HG03571 (cell line): Measurements from ENCODE around the gene CAPN10.
"Not testable (repeated sequence)": the region's sequence is repeated elsewhere in the genome, so short reads cannot be mapped to it uniquely, and the experiment has no call there.

Source experiments
- ATAC-seq: cut with Tn5 transposase; IDR thresholded peaks from one replicate; pipeline ENCODE4 v1.9.1; 2021; ENCODE audit not compliant: unreplicated experiment

Gene CAPN10

GRCh38 chr2:240602266-240603050 is 15.9 kb downstream of the CAPN10 start:
- ATAC-seq, result no peak

DNA sequence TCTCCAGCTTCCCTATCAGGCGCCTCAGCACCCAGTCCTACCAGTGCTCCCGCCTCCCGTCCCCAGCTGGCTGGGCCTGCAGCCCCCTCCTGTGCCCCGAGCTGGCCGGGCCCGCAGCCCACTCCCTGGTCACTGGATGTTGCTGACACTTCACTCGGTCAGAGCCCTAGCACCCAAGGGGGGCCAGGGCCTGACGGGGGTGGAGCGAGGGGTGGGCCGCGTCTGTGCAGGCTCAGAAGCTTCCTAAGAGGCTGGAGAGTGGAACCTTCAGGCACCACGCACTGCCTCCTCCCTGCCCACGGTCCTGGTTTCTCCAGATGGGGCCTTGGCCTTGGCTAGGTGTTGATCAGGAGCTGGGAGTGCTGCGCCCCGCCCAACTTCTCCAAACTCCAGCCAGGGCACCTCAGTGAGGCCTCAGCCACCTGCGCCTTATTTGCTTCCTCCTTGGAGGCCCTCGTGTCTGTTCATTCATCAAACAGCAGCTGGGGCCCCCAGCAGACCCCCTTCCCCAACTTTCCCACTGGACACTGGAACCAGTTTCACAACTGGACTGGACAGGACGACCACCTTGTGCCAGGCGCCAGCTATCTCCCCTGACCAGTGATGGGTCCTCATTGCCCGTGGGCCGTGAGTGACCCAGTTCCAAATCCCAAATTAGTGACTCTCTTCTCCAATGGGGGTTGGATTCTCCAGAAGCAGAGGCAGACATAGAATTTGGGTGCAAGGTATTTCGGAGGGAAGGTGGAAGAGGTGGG is 16.7 kb downstream of the CAPN10 start:
- no peak for ATAC-seq

DNA sequence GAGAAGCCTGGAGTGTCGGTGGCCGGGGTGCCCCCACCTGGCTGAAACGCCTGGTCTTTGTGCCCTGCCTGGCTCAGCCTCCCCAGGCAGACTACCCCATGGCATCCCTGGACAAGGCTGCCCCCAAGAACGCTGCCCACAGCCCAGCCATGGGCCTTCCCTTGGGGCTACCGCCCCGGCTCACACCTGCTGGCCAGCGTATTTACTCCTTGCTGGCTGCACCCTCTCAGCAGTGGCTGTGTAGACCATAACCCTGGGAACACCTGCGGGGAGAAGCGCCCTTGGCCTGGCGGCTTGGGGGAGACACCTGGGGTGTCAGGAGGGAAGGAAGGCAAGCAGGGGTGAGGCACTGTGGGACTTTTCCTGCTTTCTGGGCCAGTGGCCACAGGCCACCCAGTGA is 17.3 kb downstream of the CAPN10 start:
- ATAC-seq, result no peak

DNA sequence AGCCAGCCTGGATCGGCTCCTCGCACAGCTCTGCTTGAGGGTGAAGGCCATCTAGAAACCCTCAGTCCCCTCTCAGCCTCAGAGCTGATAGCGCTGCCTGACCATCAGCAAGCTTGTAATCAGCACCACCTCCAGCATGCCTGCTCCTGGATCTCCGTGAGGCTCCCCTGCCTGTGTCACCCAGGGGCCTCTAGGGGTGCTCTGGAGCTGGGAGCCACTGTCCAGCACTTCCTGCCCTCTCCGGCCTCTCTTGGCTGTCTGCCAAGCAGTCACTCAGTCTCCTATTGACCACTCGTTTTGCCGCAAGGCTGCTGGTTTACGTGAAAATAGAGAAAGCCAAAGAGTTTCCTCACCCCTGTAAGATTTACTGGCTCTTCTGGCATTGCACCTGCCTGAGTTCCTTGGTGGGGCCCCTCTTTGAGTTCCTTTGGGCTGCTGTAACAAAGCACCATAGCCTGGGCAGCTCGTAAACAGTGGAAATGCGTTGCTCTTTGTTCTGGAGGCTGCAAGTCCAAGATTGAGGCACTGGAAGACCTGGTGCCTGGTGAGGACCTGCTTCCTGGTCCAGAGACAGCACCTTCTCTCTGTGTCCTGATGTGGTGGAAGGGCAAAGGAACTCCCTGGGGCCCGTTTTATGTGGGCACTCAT is 17.9 kb downstream of the CAPN10 start:
- no peak for ATAC-seq

DNA sequence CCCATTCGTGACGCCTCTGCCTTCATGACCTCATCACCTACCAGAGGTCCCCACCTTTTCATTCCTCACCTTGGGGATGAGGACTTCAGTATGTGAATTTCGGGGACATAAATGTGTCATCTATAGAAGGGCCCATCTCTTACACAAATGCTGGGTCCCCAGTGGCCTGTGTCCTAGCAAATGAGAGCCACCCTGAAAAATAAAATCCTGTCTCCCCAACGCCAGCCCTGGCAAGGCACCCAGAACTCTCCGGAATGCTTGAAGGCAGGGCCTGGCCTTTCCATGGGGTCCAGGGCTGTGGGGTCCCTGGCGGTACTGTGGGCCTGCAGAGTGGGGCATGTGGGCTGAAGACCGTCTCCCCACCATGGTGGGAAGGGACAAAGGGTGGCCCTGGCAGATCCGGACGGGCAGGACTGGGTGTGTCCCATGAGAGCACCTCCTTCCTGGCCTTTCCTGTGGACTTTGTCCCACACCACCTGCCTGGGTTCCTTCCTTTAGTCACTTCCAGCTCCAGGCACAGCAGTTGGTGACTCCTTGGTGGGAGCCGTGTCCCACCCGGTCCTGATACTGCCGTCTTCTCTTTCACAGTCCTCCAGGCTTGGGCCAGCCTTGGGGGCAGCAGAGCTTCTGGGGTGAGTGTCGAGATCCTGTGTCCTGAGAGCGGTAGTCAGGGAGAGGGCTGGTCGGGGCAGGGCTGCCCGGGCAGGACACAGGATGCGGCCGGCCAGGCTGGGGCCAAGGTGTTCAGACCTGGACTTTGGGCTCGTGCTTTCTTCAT is 18.6 kb downstream of the CAPN10 start:
- ATAC-seq, result no peak

- no peak for ATAC-seq
Measured at GRCh38 chr2:240605867-240606743, 19.6 kb downstream of the CAPN10 start.

DNA sequence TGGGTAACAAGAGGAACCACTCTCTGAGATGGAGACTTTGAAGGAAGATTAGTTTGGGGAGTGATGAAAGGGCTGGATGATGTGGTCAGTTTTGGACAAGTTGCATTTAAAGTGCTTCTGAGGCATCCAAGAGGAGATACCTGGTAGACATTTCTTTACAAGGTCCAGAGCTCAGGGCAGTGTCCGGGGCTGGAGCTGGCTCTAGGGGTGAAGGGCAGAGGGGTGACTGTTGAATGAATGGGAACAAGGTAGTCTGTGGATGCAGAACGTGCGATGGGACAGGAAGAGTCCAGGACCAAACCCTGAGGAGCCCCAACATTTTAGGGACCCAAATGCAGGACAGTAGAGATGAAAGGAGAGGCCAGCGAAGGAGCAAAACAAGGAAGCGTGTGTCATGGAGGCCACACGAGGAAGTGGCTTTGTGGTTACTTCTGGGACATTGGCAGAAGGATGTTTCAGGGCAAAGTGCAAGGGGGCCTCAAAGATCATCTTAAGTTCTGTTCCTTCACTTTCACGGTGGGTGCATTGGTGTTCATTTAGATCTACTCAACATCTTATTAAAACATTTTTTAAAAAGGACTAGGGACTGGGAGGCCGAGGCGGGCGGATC is 25.2 kb downstream of the CAPN10 start:
- no peak for ATAC-seq

DNA sequence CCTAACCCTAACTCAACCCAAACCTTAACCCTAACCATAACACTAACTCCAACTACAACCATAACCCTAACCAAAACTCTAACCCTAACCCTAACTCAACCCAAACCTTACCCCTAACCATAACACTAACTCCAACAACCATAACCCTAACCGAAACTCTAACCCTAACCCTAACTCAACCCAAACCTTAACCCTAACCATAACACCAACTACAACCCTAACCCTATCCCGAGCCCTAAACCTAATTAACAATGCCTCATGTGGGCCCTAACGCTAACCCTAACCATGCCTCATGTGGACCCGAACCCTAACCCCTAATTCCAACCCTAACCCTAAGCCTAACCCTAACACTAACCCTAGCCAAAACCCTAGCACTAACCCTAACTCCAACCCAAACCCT is 27.2 kb downstream of the CAPN10 start:
- no peak for ATAC-seq

DNA sequence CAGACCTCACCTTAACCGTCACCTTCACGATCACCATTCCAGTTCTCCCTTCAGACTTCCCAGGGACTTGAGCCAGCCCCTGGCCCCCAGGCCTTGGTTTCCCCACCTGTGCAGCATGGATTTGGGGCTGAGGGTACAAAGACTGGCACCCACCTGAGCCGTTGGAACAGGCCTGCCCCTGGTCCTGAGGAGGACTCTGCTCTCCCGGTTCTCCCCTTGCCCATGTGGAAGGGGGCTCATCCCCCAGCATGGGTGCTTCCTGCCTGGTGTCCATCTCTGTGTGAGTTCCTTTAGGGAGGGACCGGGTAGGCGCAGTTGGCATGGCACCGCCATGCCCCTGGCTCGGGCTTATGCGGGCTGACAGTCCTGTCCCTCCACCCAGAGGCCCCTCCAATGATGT is 27.9 kb downstream of the CAPN10 start:
- no peak for ATAC-seq

- no peak for ATAC-seq
Measured at GRCh38 chr2:240615396-240615795, 28.9 kb downstream of the CAPN10 start.

DNA sequence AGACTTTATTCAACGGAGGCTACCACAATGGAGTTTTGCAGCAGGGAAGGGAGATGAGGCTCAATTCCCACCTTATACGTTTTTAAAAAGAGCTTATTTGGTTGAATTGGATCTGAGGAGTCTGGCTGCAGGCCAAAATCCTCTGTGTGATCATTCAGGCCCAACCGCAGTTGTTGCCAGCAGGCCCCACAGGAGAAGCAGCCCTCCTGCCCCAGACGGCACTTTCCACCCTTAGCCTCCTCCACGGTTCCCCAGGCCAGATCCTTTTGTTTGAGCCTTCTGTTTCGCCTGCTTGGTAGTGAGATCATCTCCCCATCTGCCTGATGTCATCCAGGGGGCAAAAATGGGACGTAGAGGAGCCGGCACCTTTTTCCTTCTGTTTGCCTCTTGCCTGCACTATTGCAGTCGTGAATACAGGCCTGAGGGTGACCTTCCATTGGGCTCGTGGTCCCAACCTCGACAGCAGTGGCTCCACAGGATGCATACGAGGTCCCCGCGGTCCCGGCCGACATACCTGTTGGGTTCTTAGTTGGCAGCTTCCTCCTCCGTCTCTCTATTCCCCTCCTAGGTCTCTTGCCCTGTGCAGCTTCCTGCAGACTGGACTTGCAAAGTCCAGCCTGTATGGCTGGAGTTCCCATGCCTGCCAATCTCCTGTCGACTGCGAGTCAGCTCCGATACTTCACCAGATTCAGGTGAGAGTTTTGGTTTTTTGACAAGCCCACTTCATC is 29.4 kb downstream of the CAPN10 start:
- no peak for ATAC-seq

DNA sequence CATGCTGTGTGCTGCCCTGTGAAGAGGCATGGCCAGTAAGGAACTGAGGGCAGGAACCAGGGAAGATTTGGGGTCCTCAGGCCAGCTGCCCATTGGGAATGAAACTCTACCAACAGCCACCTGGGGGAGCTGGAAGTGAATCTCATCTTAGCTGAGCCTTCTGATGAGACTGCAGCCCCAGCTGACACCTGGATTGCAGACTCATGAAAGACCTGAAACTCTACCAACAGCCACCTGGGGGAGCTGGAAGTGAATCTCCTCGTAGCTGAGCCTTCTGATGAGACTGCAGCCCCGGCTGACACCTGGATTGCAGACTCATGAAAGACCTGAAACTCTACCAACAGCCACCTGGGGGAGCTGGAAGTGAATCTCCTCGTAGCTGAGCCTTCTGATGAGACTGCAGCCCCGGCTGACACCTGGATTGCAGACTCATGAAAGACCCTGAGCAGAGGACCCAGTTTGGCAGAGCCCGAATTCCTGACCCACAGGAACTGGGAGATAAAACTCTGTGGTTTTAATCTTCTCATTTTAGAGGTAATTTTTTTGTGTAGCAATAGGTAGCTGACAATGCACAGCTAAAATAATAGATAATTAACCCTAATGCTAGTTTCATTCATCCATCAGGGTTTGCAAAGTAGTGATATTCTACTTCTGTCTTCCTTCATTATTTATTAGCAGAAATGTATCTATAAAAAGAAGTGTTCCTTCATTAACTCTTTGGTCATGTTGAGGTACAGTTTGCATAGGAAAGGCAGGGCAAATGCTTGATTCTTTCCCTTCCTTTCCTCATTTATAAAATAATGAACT is 30.5 kb downstream of the CAPN10 start:
- ATAC-seq, result not testable (repeated sequence)

GRCh38 chr2:240618776-240619175 is 32.2 kb downstream of the CAPN10 start:
- no peak for ATAC-seq

DNA sequence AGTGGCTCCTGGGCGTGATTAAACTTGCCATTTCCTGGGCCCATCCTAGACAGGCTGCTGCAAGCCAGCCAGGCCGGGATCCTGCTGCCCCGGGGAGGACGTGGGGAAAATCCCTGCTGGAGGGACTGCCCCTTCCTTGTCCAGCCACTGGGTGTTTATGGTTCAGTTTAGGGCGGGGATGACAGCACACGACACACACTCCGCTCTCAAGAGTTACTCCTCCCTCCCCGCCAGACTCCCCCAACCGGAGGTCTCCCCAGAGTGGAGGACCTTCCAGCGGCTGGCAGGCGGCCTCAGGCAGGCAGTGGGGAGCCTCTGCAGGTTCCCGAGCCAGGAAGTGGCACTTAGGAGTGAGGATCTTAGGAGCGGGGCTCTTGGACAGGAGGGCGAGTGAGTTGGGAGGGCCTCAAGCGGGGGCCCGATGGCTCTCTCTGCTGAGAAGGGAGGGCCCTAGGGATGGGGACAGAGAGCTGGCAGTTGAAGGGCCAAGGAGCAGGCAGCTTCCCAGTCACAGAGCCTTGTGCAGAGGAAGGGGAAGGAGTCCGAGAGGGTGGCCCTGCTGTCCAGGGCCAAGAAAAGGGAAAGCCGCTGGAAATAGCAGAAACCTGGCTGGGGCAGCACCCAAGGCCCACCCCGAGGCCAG is 33.1 kb downstream of the CAPN10 start:
- ATAC-seq, result no peak

GRCh38 chr2:240620149-240620731 is 33.7 kb downstream of the CAPN10 start:
- no peak for ATAC-seq

- ATAC-seq, result no peak
Measured at GRCh38 chr2:240620859-240621258, 34.3 kb downstream of the CAPN10 start.

- no peak for ATAC-seq
Measured at GRCh38 chr2:240622060-240622411, 35.5 kb downstream of the CAPN10 start.
